Keratinocyte (primary cell): ENCODE data around the gene KMT2C. TPM values are rescaled to one million over a fixed set of nuclear protein-coding genes. Genes with fewer than 3 reads are reported as not detected.
"Not testable (repeated sequence)": the region's sequence is repeated elsewhere in the genome, so short reads cannot be mapped to it uniquely, and the experiment has no call there.

Experiments used
- DNase-seq: peaks from one replicate; pipeline ENCODE4 v3.0.0-alpha.2; 2011; ENCODE audit warnings: low read depth, missing footprints, low spot score
- FAIRE-seq: peaks from 2 replicates; lab custom pipeline; 2011; peaks lifted over from hg19 to GRCh38; lab: Jason Lieb, UNC
- H2AFZ ChIP-seq: 2 replicates; pipeline ENCODE4 v1.6.0; 2012; ENCODE audit warnings: low read length, control low read depth, inconsistent platforms; ENCODE audit not compliant: control insufficient read depth
- H3K27ac ChIP-seq: 2 replicates; pipeline ENCODE4 v1.5.1; 2011; ENCODE audit warnings: low read length; ENCODE audit not compliant: control insufficient read depth, insufficient read depth
- H3K27me3 ChIP-seq: 3 replicates; pipeline ENCODE4 v1.6.0; 2011; ENCODE audit warnings: low read length; ENCODE audit not compliant: control insufficient read depth, insufficient read depth; ENCODE audit errors: extremely low read depth
- H3K36me3 ChIP-seq, 2 experiments: 2 replicates in 1 of 2; 3 replicates in 1 of 2; pipeline ENCODE4 v1.5.1; 2011; ENCODE audit warnings: low read length in 2 of 2, mild to moderate bottlenecking in 1 of 2; ENCODE audit not compliant: control insufficient read depth in 2 of 2, insufficient read depth in 2 of 2; ENCODE audit errors: extremely low read depth in 1 of 2
- H3K4me1 ChIP-seq: 3 replicates; pipeline ENCODE4 v1.5.1; 2011; ENCODE audit warnings: low read length; ENCODE audit not compliant: control insufficient read depth, insufficient read depth; ENCODE audit errors: extremely low read depth
- H3K4me2 ChIP-seq: 3 replicates; pipeline ENCODE4 v1.6.0; 2011; ENCODE audit warnings: low read depth, low read length; ENCODE audit not compliant: control insufficient read depth, insufficient read depth; ENCODE audit errors: extremely low read depth
- H3K4me3 ChIP-seq, 3 experiments: fragments of 200-600 bp in 1 of 3; sonication (generic) in 1 of 3; 2 replicates in 2 of 3; 3 replicates in 1 of 3; pipeline ENCODE4 v1.5.1; 2011 to 2016; ENCODE audit warnings: low read length in 3 of 3, mild to moderate bottlenecking in 3 of 3, control low read depth in 2 of 3, inconsistent platforms in 1 of 3, low read depth in 1 of 3, mixed read lengths in 1 of 3, mixed run types in 1 of 3, moderate library complexity in 1 of 3; ENCODE audit not compliant: control insufficient read depth in 2 of 3, insufficient read depth in 2 of 3; ENCODE audit errors: extremely low read depth in 1 of 3
- H3K79me2 ChIP-seq: 2 replicates; pipeline ENCODE4 v1.6.0; 2012; ENCODE audit warnings: low read length; ENCODE audit not compliant: control insufficient read depth, insufficient read depth
- H3K9ac ChIP-seq: 3 replicates; pipeline ENCODE4 v1.6.0; 2011; ENCODE audit warnings: low read length; ENCODE audit not compliant: control insufficient read depth, insufficient read depth; ENCODE audit errors: extremely low read depth
- H3K9me1 ChIP-seq: 3 replicates; pipeline ENCODE4 v1.6.0; 2011; ENCODE audit warnings: low read length; ENCODE audit not compliant: control insufficient read depth, insufficient read depth; ENCODE audit errors: extremely low read depth
- H3K9me3 ChIP-seq: 2 replicates; pipeline ENCODE4 v1.5.1; 2012; ENCODE audit warnings: low read depth, low read length; ENCODE audit not compliant: control insufficient read depth
- H4K20me1 ChIP-seq: 3 replicates; pipeline ENCODE4 v1.6.0; 2011; ENCODE audit warnings: low read length; ENCODE audit not compliant: control insufficient read depth, insufficient read depth; ENCODE audit errors: extremely low read depth
- CTCF ChIP-seq, 3 experiments: IDR thresholded peaks in 1 of 3; conservative IDR thresholded peaks in 1 of 3; optimal IDR thresholded peaks in 1 of 3; 2 replicates in 2 of 3; 3 replicates in 1 of 3; pipeline versions ENCODE3 to v1.5.1; 2011; ENCODE audit warnings: low read length in 3 of 3, mild to moderate bottlenecking in 3 of 3, moderate library complexity in 2 of 3, control low read depth in 1 of 3, inconsistent platforms in 1 of 3; ENCODE audit not compliant: insufficient read depth in 2 of 3; ENCODE audit errors: extremely low read depth in 1 of 3
- EZH2 ChIP-seq: IDR thresholded peaks from one replicate; pipeline ENCODE4 v1.6.1; 2012; ENCODE audit warnings: inconsistent platforms, mild to moderate bottlenecking, low read length, moderate library complexity
- dilution Hi-C: fragments of 300-500 bp; cut with MboI; formaldehyde crosslinking; loops from one replicate; pipeline ENCODE4 v1.7.0; 2020; ENCODE audit warnings: low sequenced_read_pairs; ENCODE audit not compliant: extremely low pct_ligation_motif_present
- polyA plus RNA-seq, 5 experiments: library from polyadenylated mRNA; depleted of rRNA in 3 of 5; stranded (reverse) in 3 of 5; stranded (forward) in 1 of 5; unstranded in 1 of 5; fragments of >200 nt; gene quantifications; 1 replicate in 1 of 5; 2 replicates in 3 of 5; 3 replicates in 1 of 5; pipeline versions ENCODE4 v1.2.1 to v1.2.3, GENCODE V29; 2011 to 2012; ENCODE audit warnings: missing spikeins in 2 of 5, low read depth in 1 of 5, low replicate concordance in 1 of 5

KMT2C gene
- polyA plus RNA-seq, 1 donor (not counting 4 experiments of a cell fraction or from before 2014, with no cell fraction given), result 8.5 TPM

DNA sequence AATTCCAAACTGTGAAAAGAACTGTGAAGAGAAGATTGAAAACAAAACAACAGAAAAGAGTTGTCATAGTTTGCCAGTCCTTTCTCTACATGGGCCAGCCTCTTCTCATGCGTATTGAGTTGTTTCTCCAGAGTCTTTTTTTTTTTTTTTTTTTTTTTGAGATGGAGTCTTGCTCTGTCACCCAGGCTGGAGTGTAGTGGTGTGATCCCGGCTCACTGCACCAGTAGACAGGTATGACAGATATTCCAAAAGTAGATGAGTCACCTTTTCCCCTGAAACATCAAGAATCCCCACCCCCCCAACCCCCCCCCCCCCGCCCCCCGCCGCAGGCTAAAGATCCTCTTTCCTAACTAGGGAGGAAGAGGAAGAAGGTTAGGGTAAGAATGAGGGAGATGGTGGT lies 15.6 kb upstream of the KMT2C start:
- TF ChIP-seq EZH2, result no peak
- Histone ChIP-seq H3K9me1 (no peaks in the 10 kb centered on the region), H3K4me1 (no peaks in the 10 kb centered on the region), H3K9me3 (no peaks in the 10 kb centered on the region), H3K9ac (no peak overlapping the region), H3K4me3 (no peak overlapping the region), H3K27me3 (no peaks in the 10 kb centered on the region), H3K4me2 (no peak overlapping the region), H2AFZ (no peak overlapping the region), H3K79me2 (no peaks in the 10 kb centered on the region), H4K20me1 (no peaks in the 10 kb centered on the region), H3K27ac (no peak overlapping the region), H3K36me3 (no peaks in the 10 kb centered on the region)
- dilution Hi-C loops, result no loop called here
- DNase-seq (no peak), FAIRE-seq (no peak)

GRCh38 chr7:152445386-152446008 lies 9.7 kb upstream of the KMT2C start:
- H3K4me2 ChIP-seq, dilution Hi-C loops, H3K9me1 ChIP-seq, H3K4me3 ChIP-seq, H3K36me3 ChIP-seq, H3K27ac ChIP-seq, H3K79me2 ChIP-seq, H3K27me3 ChIP-seq, H3K9me3 ChIP-seq, H3K9ac ChIP-seq, H4K20me1 ChIP-seq, H3K4me1 ChIP-seq, FAIRE-seq, DNase-seq, H2AFZ ChIP-seq: not testable (repeated sequence)

- Histone ChIP-seq H3K4me2 (no peak overlapping the region), H3K4me1 (no peaks in the 10 kb centered on the region), H3K27me3 (no peaks in the 10 kb centered on the region), H3K9me3 (no peaks in the 10 kb centered on the region), H3K79me2 (no peaks in the 10 kb centered on the region), H3K9ac (no peak overlapping the region), H3K4me3 (no peak overlapping the region), H2AFZ (no peak overlapping the region), H3K36me3 (no peaks in the 10 kb centered on the region), H3K9me1 (no peaks in the 10 kb centered on the region), H3K27ac (no peak overlapping the region), H4K20me1 (no peaks in the 10 kb centered on the region)
- FAIRE-seq (no peak), DNase-seq (no peak)
- TF ChIP-seq CTCF (optimal IDR thresholded peaks at IDR 0.05 in 1 of 3, IDR thresholded peaks at IDR 0.05 in 1 of 3, conservative IDR thresholded peaks at IDR 0.05 in 1 of 3; ENCODE audit: extremely low read depth in 1 of 3, insufficient read depth in 2 of 3, low read length in 3 of 3) (no peak), EZH2 (no peak)
- dilution Hi-C loops, result no loop called here
These were observed 7.8 kb upstream of the KMT2C start for GRCh38 chr7:152443586-152443985.
